Neural crest cell (in vitro differentiated cells): ENCODE measurements around the gene PDYN. TPM values are rescaled to one million over a fixed set of nuclear protein-coding genes. Genes with fewer than 3 reads are reported as not detected.

Source experiments
- DNase-seq: peaks from one replicate; pipeline ENCODE4 v3.0.0; 2021; ENCODE audit warnings: low read depth, mixed read lengths, low spot score
- H3K27ac Mint-ChIP-seq: one replicate; pipeline ENCODE4 v1.8.0; 2021; ENCODE audit warnings: mild to moderate bottlenecking, mixed read lengths; ENCODE audit not compliant: unreplicated experiment
- H3K27me3 Mint-ChIP-seq: 2 replicates; pipeline ENCODE4 v1.8.0; 2021; ENCODE audit warnings: low read depth, mild to moderate bottlenecking, mixed read lengths
- H3K36me3 Mint-ChIP-seq: 2 replicates; pipeline ENCODE4 v1.8.0; 2021; ENCODE audit warnings: low read depth, mild to moderate bottlenecking, mixed read lengths
- H3K4me1 Mint-ChIP-seq: 2 replicates; pipeline ENCODE4 v1.8.0; 2021; ENCODE audit warnings: mixed read lengths
- H3K4me3 Mint-ChIP-seq: one replicate; pipeline ENCODE4 v1.8.0; 2021; ENCODE audit warnings: mild to moderate bottlenecking, mixed read lengths
- H3K9me3 Mint-ChIP-seq: 2 replicates; pipeline ENCODE4 v1.8.0; 2021; ENCODE audit warnings: mixed read lengths
- total RNA-seq: library from RNA; stranded (reverse); gene quantifications from 2 replicates; pipeline ENCODE4 v1.2.1, GENCODE V29; 2021
- TF ChIP-seq, protein P1 (sequence below): fragments of 200-600 bp; sonication (generic); conservative IDR thresholded peaks from 2 replicates; pipeline ENCODE4 v1.5.0; 2021; ENCODE audit warnings: antibody characterized with exemption, mild to moderate bottlenecking

Gene PDYN
- total RNA-seq, 1 donor from 2014 or later = 0.63 TPM

DNA sequence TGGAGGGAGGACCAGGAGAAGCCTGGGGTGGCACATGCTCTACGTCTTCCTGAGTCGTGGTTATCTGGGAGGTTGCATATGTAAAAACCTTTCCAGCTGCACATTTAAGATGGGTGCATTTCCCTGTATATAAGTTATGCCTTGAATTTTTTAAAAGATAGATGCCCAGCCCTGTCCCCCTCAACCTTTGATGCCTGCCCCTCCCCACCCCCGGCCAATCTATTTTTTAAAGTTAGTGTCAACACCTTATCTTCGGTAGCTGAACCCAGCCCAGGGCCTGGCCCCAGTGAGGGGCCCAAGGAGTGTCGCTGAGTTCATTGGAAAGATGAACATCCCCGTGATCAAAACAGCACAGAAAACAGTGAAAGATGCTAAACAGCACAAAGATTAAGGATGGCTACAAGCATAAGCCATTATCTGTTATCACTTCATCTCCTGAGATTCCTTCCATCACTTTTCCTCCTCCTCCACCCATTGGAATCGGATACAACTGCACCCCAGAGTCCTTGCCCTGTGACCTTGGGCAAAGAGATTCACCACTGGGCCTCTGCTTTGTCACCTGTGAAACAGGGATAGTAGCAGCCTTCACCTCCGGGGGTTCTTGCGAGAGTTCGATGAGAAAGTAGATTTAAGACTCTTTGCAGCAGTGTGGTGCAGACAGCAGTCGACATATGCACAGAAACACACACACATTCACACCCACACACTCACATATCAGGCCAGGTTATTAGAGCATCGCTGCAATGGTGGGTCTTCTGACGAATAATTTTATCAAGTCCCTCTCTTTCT is 51.2 kb downstream of the PDYN start:
- no peak overlapping the region for H3K4me3 Mint-ChIP-seq
- H3K27ac Mint-ChIP-seq = no peak overlapping the region
- H3K9me3 Mint-ChIP-seq = no peaks in the 10 kb centered on the region
- TF ChIP-seq, protein P1, sequence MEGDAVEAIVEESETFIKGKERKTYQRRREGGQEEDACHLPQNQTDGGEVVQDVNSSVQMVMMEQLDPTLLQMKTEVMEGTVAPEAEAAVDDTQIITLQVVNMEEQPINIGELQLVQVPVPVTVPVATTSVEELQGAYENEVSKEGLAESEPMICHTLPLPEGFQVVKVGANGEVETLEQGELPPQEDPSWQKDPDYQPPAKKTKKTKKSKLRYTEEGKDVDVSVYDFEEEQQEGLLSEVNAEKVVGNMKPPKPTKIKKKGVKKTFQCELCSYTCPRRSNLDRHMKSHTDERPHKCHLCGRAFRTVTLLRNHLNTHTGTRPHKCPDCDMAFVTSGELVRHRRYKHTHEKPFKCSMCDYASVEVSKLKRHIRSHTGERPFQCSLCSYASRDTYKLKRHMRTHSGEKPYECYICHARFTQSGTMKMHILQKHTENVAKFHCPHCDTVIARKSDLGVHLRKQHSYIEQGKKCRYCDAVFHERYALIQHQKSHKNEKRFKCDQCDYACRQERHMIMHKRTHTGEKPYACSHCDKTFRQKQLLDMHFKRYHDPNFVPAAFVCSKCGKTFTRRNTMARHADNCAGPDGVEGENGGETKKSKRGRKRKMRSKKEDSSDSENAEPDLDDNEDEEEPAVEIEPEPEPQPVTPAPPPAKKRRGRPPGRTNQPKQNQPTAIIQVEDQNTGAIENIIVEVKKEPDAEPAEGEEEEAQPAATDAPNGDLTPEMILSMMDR = no peak
- no peaks in the 10 kb centered on the region for H3K36me3 Mint-ChIP-seq
- H3K4me1 Mint-ChIP-seq = peaks cover 9% of the 10 kb centered on the region
- no peak for DNase-seq
- peaks cover 48% of the 10 kb centered on the region for H3K27me3 Mint-ChIP-seq

DNA sequence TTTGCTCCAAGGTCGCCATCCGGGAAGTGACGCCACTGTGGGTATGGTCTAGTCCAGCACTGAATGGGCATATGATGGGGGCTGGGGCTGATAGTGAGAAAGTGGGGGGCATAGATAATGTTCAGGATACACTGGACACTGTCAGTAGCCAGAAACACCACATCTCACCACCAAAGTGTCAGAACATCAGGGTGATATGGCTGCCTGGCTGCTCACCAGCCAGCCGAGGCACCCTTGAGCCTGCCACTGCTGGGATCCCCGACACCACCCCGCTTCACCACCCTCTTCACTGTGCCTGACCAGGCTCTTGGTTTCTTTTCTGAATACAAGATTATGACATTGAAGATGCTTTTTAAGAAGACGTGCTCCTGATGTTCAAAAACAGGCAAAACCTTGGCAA is 51.8 kb downstream of the PDYN start:
- DNase-seq = no peak
- Mint-ChIP-seq H3K4me3 (no peak overlapping the region), H3K27me3 (peaks cover 43% of the 10 kb centered on the region), H3K36me3 (no peaks in the 10 kb centered on the region), H3K9me3 (no peaks in the 10 kb centered on the region), H3K27ac (no peak overlapping the region), H3K4me1 (peaks cover 6% of the 10 kb centered on the region)
- TF ChIP-seq, protein P1 = no peak

DNA sequence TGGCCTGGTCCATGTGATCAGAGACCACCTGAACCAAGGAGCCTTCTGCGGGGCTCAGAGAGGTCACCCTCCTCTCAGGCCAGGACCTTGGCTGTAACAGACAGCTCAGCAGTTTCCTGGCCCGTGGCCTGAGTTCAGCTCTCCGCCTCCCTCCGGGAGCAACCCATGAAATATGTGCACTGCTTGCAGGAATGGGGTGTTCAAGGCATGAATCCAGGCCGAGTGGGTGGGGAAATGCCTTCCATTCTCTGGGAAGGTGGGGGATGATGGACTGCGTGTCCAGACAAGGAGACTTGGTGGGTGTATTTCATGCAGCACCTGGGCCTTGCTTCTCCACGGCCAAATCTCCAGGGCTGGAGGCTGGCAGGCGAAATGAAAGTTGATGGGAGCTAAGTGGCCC is 52.6 kb downstream of the PDYN start:
- Mint-ChIP-seq H3K27me3 (peaks cover 36% of the 10 kb centered on the region), H3K9me3 (no peaks in the 10 kb centered on the region), H3K36me3 (no peaks in the 10 kb centered on the region), H3K27ac (no peak overlapping the region), H3K4me1 (no peaks in the 10 kb centered on the region), H3K4me3 (no peak overlapping the region)
- TF ChIP-seq, protein P1 = no peak
- no peak for DNase-seq

DNA sequence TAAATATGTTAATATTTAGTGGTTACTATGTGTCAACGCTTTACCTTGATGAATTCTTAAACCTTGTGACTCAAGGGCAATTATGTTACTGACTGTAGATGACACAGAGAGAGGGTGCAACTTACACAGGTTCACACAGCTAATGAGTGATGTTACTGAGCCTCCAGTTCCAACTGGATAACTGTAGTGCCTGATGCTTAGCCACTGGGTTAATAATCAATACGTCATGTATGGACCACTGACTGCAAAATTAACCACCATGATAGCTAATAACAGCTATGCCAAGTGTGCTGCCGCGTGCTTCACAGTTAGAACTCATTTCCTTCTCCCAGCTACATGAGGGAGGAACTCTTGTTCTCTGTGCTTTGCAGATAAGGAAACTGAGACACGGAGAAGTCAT is 53.3 kb downstream of the PDYN start:
- TF ChIP-seq, protein P1 = no peak
- Mint-ChIP-seq H3K36me3 (no peaks in the 10 kb centered on the region), H3K4me3 (no peak overlapping the region), H3K27me3 (peaks cover 31% of the 10 kb centered on the region), H3K27ac (no peak overlapping the region), H3K9me3 (no peaks in the 10 kb centered on the region), H3K4me1 (no peaks in the 10 kb centered on the region)
- DNase-seq = no peak

DNA sequence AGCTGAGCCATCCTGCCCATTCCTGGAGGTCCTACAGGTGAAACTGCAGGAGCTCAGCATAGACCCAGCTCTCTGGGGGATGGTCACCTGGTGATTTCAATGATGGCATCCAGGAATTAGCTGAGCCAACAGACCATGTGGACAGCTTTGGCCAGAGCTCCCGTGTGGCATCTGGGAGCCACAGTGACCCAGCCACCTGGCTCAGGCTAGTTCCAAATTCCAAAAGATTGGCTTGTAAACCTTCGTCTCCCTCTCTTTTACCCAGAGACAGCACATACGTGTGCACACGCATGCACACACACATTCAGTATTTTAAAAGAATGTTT is 54.6 kb downstream of the PDYN start:
- Mint-ChIP-seq H3K9me3 (no peaks in the 10 kb centered on the region), H3K4me1 (no peaks in the 10 kb centered on the region), H3K27ac (no peak overlapping the region), H3K36me3 (no peaks in the 10 kb centered on the region), H3K4me3 (no peak overlapping the region), H3K27me3 (peaks cover 17% of the 10 kb centered on the region)
- no peak for DNase-seq
- TF ChIP-seq, protein P1 = no peak
